NB4 (cell line): ENCODE data around the gene RBMS1.

Source experiments
- DNase-seq: peaks from one replicate; pipeline ENCODE4 v3.0.0; 2010; ENCODE audit warnings: low read depth
- H3K4me3 ChIP-seq: one replicate; pipeline ENCODE4 v1.5.1; 2011; ENCODE audit warnings: mild to moderate bottlenecking, low read depth, low read length, moderate library complexity
- MYC ChIP-seq: IDR thresholded peaks from 2 replicates; pipeline ENCODE4 v1.6.1; 2011; ENCODE audit warnings: low read depth, low read length
- POLR2A ChIP-seq: IDR thresholded peaks from 2 replicates; pipeline ENCODE4 v1.6.1; 2011; ENCODE audit warnings: mild to moderate bottlenecking; ENCODE audit not compliant: insufficient read length; ENCODE audit errors: extremely low read depth
- TF ChIP-seq, protein P1 (sequence below): IDR thresholded peaks from one replicate; pipeline ENCODE4 v1.5.1; 2012; ENCODE audit warnings: low read depth, low read length
- TF ChIP-seq, protein P2 (sequence below): IDR thresholded peaks from 2 replicates; pipeline ENCODE4 v1.6.1; 2011; ENCODE audit warnings: low read depth, low read length

The RBMS1 gene

DNA sequence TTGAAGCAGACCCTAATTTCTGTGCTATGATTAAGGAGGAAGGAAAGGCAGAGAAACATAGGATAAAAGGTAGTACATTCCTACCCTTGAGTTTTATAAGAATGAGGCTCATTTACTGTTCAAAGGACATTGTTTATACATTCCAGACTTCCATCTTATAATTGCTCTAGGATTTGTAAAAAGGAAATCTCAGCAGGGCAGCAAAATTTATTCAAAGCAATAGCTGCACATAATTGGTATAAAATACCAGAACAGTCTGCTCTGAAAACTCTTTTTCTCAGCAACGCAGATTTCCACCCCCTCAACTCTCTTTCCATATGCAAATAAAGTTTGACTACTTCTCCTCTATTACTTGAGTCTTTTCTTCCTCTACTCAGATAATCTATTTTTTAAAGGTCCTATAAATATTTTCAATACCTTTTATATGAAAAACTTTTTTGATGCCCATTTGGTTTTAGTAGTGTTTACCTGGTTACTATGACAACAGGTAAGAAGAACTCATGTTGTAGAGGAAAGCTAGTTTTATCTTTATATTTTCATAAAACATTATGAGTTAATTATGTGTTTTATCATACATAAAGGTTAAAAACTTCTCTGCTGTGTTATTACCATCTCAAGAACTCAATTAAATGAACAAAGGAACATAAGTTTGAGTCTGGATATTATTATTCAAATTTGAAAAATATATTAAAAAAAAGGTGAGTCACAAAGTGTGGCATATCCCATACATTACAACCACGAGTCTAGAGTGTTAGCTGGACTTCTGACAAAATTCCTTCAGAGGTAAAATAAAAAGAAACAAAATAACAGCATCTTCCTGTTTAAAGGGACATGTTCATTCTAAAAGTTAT, 19.9 kb downstream of the RBMS1 start:
- no peak for DNase-seq
- TF ChIP-seq MYC (no peak), POLR2A (no peak)
- TF ChIP-seq, protein P1, sequence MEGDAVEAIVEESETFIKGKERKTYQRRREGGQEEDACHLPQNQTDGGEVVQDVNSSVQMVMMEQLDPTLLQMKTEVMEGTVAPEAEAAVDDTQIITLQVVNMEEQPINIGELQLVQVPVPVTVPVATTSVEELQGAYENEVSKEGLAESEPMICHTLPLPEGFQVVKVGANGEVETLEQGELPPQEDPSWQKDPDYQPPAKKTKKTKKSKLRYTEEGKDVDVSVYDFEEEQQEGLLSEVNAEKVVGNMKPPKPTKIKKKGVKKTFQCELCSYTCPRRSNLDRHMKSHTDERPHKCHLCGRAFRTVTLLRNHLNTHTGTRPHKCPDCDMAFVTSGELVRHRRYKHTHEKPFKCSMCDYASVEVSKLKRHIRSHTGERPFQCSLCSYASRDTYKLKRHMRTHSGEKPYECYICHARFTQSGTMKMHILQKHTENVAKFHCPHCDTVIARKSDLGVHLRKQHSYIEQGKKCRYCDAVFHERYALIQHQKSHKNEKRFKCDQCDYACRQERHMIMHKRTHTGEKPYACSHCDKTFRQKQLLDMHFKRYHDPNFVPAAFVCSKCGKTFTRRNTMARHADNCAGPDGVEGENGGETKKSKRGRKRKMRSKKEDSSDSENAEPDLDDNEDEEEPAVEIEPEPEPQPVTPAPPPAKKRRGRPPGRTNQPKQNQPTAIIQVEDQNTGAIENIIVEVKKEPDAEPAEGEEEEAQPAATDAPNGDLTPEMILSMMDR: no peak
- TF ChIP-seq, protein P2, sequence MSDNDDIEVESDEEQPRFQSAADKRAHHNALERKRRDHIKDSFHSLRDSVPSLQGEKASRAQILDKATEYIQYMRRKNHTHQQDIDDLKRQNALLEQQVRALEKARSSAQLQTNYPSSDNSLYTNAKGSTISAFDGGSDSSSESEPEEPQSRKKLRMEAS: no peak

DNA sequence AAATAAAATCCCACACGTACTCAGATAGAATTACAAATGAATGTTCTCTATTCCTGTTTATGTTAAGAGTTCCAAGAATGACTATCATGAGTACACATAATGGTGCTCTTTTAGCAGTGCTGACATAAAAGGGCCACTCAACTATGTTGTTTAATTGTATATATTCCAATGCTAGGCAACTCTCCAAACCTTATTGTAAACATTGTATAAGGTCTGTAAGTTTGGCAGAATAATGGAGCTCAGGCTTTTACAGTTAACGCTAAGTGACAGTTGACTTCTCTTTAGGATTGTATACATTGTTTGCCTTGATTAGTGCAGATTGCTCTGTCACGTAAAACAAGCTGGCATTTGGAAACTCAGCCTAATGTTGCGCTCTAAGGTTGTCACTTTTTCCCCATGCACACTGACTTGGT, 20.8 kb downstream of the RBMS1 start:
- no peak overlapping the region for H3K4me3 ChIP-seq
- no peak for DNase-seq

More for the DNA sequence above, 19.9 kb downstream of the RBMS1 start:
- no peak overlapping the region for H3K4me3 ChIP-seq

DNA sequence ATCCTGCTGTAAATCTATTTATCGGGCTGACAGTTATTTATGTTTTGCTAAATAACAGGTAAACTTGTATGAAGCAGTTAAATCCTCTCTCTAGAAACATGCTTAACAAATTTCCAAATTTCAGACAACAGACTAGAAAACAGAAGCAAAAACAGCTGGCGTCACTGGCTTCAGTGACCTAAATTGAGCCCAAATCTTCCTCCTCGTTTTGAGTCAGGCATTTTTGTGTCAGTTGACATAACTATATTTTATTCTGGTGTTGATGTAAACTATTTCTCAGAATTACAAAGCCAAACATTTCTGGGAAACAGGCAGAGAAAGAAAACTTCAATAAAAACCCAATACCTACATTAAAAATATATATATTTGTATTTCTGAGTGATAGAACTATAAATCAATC, 21.7 kb downstream of the RBMS1 start:
- H3K4me3 ChIP-seq: no peak overlapping the region
- TF ChIP-seq MYC (no peak), POLR2A (no peak)
- TF ChIP-seq, protein P2: no peak
- TF ChIP-seq, protein P1: no peak
- DNase-seq: no peak

More for the DNA sequence above, 20.8 kb downstream of the RBMS1 start:
- TF ChIP-seq, protein P2: no peak
- TF ChIP-seq, protein P1: no peak
- TF ChIP-seq POLR2A (no peak), MYC (no peak)

DNA sequence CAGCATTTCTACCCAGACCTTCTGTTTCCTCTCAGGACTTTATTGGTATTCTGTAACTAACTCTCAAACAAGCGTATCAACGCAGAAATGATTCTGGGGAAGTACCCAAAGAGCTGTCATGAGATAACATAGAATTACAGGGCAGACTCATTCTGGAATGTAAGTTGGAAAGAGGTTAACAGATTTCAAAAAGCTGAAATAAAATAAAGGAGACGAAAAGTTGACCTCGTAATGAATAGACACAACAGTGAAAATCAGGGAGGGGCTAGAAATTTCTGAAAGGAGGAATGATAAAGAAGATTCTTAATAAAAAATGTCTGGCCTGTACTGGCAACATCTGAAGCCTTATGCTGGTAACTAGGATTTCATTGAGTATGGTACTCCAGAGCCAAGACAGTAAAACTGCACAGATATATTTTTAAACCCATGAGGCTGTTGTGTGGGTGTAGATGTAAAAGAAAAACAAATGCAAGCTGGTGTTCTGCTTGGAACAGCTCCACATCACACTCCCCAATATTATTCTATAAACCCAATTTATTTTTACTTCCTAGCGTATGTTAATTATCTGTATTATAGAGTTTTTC, 23.9 kb downstream of the RBMS1 start:
- H3K4me3 ChIP-seq: no peak overlapping the region
- no peak for TF ChIP-seq MYC
- TF ChIP-seq, protein P2: no peak
- TF ChIP-seq POLR2A: no peak
- TF ChIP-seq, protein P1: no peak
- DNase-seq: no peak

DNA sequence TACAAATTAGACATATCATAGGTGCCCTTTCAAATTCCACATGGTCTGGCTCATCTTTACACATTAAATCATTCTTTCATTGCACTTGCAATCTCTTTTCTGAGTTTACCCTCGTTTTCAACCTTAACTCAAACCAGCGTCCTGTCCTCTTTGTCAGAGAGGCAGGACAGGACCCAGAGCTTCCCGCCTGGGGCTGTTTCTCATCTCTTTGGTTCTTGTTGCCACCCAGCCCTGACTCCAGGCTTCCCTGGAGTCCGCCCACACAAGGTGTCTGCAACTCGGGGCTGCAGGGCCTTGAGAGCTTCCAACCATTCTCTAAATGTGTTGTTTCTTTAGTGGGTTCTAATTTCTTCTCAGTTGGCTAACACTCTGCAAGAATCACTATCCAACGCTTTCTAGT, 24.4 kb downstream of the RBMS1 start:
- no peak overlapping the region for H3K4me3 ChIP-seq
- TF ChIP-seq POLR2A (no peak), MYC (no peak)
- TF ChIP-seq, protein P2: no peak
- TF ChIP-seq, protein P1: no peak
- no peak for DNase-seq
